Psoas muscle (tissue), 8 donors: ENCODE results near the gene DUSP16. TPM values are rescaled to one million over a fixed set of nuclear protein-coding genes. Genes with fewer than 3 reads are reported as not detected.

ENCODE experiments used
- ATAC-seq, 4 donors: fragments of 200-7000 bp; cut with Tn5 transposase; one replicate each; pipeline ENCODE4 v1.9.1; 2020; ENCODE audit warnings: moderate library complexity in 3 of 4, mild to moderate bottlenecking in 2 of 4
- DNase-seq, 2 donors: peaks; one replicate each; pipeline ENCODE4 v3.0.0-alpha.2; 2020
- H3K27ac ChIP-seq: fragments of 200-600 bp; one replicate; pipeline ENCODE4 v1.8.0; 2022
- H3K27me3 ChIP-seq, 3 donors: fragments of 200-600 bp in 1 of 3; one replicate each; pipeline versions ENCODE4 v1.6.1 to v1.8.0; 2013 to 2022; ENCODE audit warnings: low read length in 2 of 3, mild to moderate bottlenecking in 2 of 3, moderate library complexity in 1 of 3; ENCODE audit not compliant: insufficient read depth in 3 of 3
- H3K36me3 ChIP-seq, 2 donors: fragments of 200-600 bp in 1 of 2; one replicate each; pipeline versions ENCODE4 v1.6.1 to v1.8.0; 2013 to 2022; ENCODE audit warnings: low read depth in 1 of 2, mild to moderate bottlenecking in 1 of 2, moderate library complexity in 1 of 2; ENCODE audit not compliant: insufficient read depth in 1 of 2
- H3K4me1 ChIP-seq: fragments of 200-600 bp; one replicate; pipeline ENCODE4 v1.8.0; 2022
- H3K4me3 ChIP-seq: fragments of 200-600 bp; one replicate; pipeline ENCODE4 v1.8.0; 2022; ENCODE audit warnings: mild to moderate bottlenecking
- H3K9me3 ChIP-seq: fragments of 200-600 bp; one replicate; pipeline ENCODE4 v1.8.0; 2022
- CTCF ChIP-seq: fragments of 200-600 bp; IDR thresholded peaks from one replicate; pipeline ENCODE4 v1.8.0; 2022; ENCODE audit warnings: antibody characterized with exemption
- WGBS, 3 donors: extraction: QIAGEN DNeasy Blood & Tissue Kit; methylation state at CpG; one replicate each; pipeline versions ENCODE4 v1.1.6 to v1.1.7; 2013; 5-methylcytosine and 5-hydroxymethylcytosine counted together
- intact Hi-C, 2 donors: fragments of 100-400 bp; cut with DNase I; formaldehyde crosslinking; loops; one replicate each; pipeline versions ENCODE4 v1.11.0 to v1.14.2; 2022
- polyA plus RNA-seq, 3 donors: library from polyadenylated mRNA; stranded (reverse); fragments of 200-250 nt; gene quantifications; one replicate each; pipeline ENCODE4 v1.2.3, GENCODE V29; 2013
- total RNA-seq, 4 donors: library from RNA; stranded (reverse); fragmentation: NEBNext Ultra II Directional in 2 of 4; extraction: Animal tissue kit (Norgen Biotek cat#: 25700) in 2 of 4; gene quantifications; one replicate each; pipeline versions ENCODE4 v1.2.1 to v1.2.4, GENCODE V29; 2021 to 2023
- donor health status: healthy with polysubstance abuse.
- donor health status: DM: no; HTN: no; CAD: no; lungs with moderate emphysema.
- donor health status: Bipolar disorder and iron deficiency.
- donor health status: healthy.
- donor health status: DM: yes; HTN: yes; CAD: no.
- donor health status: DM: no; HTN: no; CAD: no.
- donor health status: DM: no; HTN: no; CAD: no.
- donor health status: DM: yes; HTN: yes; CAD: no.

Gene DUSP16
- total and polyA plus RNA-seq, 7 donors = 3.3 to 23.8 (median 14.2) TPM

GRCh38 chr12:12450043-12450471 lies 112.6 kb downstream of the DUSP16 start:
- Histone ChIP-seq H3K36me3 (no peaks in the 10 kb centered on the region), H3K27me3 (no peaks in the 10 kb centered on the region), H3K4me3 (no peak overlapping the region), H3K9me3 (no peaks in the 10 kb centered on the region), H3K27ac (no peak overlapping the region), H3K4me1 (no peaks in the 10 kb centered on the region)
- ATAC-seq (no peak), DNase-seq (no peak)
- 84 to 91% (median 90%) methylated on average over 2 of the region's 2 CpGs for WGBS, 3 donors
- intact Hi-C loops = no loop called here
- no peak for TF ChIP-seq CTCF

- Histone ChIP-seq H3K4me3 (no peak overlapping the region), H3K27ac (no peak overlapping the region), H3K9me3 (no peaks in the 10 kb centered on the region), H3K4me1 (no peaks in the 10 kb centered on the region), H3K36me3 (no peaks in the 10 kb centered on the region), H3K27me3 (no peaks in the 10 kb centered on the region)
- 67 to 75% (median 69%) methylated on average over 13 of the region's 13 CpGs for WGBS, 3 donors
- ATAC-seq = peak in 1 of 4 donors; percentile 60
- TF ChIP-seq CTCF = no peak
- no peak for DNase-seq
- intact Hi-C loops = no loop called here
Observed at GRCh38 chr12:12449533-12450025, 113.1 kb downstream of the DUSP16 start.

- no peaks in the 10 kb centered on the region for H3K27me3 ChIP-seq
- H3K4me1 ChIP-seq = peaks cover 11% of the 10 kb centered on the region
- no peak for DNase-seq
- intact Hi-C loops = no loop called here
- no peak for TF ChIP-seq CTCF
- H3K4me3 ChIP-seq = no peak overlapping the region
- H3K27ac ChIP-seq = no peak overlapping the region
- no peaks in the 10 kb centered on the region for H3K9me3 ChIP-seq
- WGBS, 3 donors = 92 to 98% (median 97%) methylated on average over 10 of the region's 10 CpGs
- no peak for ATAC-seq
- H3K36me3 ChIP-seq = no peaks in the 10 kb centered on the region
Observed at GRCh38 chr12:12447837-12448236, 114.8 kb downstream of the DUSP16 start.

GRCh38 chr12:12447236-12447635 lies 115.4 kb downstream of the DUSP16 start:
- ATAC-seq = peak in 1 of 4 donors; percentile 14
- H3K27ac ChIP-seq = no peak overlapping the region
- peaks cover 17% of the 10 kb centered on the region for H3K4me1 ChIP-seq
- H3K4me3 ChIP-seq = no peak overlapping the region
- H3K36me3 ChIP-seq = no peaks in the 10 kb centered on the region
- no peaks in the 10 kb centered on the region for H3K9me3 ChIP-seq
- DNase-seq = no peak
- no peaks in the 10 kb centered on the region for H3K27me3 ChIP-seq
- WGBS, 3 donors = 50 to 59% (median 55%) methylated on average over 8 of the region's 8 CpGs
- TF ChIP-seq CTCF = no peak
- intact Hi-C loops = no loop called here

GRCh38 chr12:12446786-12447185 lies 115.9 kb downstream of the DUSP16 start:
- no peak overlapping the region for H3K27ac ChIP-seq
- no peak overlapping the region for H3K4me3 ChIP-seq
- H3K4me1 ChIP-seq = peaks cover 19% of the 10 kb centered on the region
- no peaks in the 10 kb centered on the region for H3K36me3 ChIP-seq
- ATAC-seq = no peak
- no peaks in the 10 kb centered on the region for H3K27me3 ChIP-seq
- DNase-seq = no peak
- intact Hi-C loops = no loop called here
- 92 to 96% (median 95%) methylated on average over 3 of the region's 3 CpGs for WGBS, 3 donors
- H3K9me3 ChIP-seq = no peaks in the 10 kb centered on the region
- TF ChIP-seq CTCF = no peak
